GM15510 (cell line): Measurements from ENCODE around the gene CCBE1.

Source experiments
- POLR2A ChIP-seq: IDR thresholded peaks from 3 replicates; pipeline ENCODE4 v1.6.1; 2011; ENCODE audit warnings: borderline replicate concordance; ENCODE audit not compliant: insufficient read length; ENCODE audit errors: extremely low read depth

CCBE1 gene

DNA sequence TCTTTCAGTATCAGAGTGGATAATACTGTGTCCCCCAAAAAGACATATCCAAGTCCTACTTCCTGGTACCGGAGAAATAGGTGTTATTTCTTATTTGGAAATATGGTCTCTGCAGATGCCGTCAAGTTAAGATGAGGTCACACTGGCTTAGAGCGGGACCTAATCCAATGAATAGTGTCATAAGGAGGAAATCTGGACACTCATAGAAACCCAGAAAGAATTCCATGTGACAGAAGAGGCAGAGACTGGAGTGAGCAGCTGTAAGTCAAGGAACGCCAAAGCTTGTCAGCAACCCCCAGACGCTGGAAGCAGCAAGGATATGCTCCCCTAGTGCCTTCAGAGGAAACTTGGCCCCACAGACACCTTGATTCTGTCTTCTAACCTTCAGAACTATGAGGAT lies 69.8 kb downstream of the CCBE1 start:
- TF ChIP-seq POLR2A = no peak

DNA sequence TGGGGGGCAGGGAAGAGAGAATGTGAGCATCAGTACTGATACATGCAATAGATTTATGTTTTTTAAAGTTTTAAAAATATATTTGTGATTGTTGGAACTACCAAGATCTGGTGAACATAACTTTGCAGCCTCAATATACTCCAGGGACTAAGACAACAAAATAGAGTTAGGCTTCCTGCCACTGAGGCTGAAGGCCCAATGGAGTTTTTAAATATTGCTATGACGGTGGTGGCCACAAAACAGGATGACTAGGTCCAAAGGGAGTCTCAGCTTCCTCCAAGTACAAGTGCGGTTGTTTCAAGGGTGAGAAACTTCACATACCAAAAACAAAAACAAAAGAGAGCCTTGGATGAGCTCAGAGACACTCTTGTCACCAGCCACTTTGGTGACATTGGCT lies 72.9 kb downstream of the CCBE1 start:
- TF ChIP-seq POLR2A = no peak

DNA sequence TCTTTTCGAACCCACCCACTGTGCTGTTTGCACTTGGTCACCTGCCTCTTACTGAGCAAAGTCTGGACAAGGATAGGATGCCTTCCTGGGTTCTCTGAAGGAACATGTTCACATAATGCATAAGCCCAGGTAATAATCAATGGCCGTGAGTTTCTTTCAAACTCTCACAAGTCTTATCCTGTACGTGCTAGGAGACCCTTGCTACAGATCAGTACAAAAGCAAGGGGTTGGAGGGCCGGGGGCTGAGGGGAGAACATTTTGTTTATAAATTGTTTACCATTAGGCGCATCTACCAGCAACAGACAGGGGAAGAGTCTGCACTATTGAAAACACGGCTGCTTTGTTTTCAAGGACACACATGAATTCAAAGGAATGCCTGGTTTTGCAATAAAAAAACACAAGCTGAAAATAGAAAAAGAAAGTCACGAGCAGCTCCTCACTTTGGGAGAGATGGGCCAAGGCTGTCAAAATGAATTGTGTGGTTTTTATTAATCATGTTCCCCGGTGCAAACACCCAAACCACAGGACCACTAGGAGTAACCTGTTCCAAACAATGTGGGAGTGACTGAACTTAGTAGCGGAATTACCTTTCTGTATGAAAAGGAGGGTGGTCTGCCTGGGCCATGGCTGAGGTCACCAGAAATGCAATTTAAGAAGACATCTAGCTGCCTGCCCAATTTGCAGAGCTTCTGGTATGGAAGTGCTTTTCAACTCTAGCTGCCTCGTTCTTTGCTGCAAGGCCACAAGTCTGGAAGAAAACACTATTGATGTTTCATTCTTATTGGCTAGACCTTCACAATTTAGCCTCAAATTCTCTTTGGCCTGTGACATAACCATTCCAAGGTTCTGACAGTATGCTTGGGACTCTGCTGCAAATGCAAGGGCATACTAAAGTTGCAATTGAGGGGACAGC lies 73.5 kb downstream of the CCBE1 start:
- TF ChIP-seq POLR2A = no peak

DNA sequence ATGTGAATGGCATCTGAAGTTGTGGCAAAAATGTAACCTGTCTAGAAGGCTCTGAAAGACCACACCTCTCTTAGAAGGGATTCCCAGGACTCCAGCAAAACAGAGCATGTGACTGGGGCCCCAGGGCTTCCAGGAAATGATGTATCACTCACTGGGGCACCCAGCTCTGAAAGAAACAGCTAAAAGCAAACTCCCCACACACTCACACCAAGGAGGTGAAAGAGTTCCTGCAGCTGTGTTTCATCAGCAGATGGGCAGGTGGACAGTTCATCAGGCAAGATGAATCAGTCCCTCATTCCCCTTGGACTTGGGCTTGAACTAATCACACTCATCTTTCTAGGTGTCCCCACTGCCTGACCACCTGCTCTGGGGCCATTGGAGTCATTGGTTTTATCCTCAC lies 76.2 kb downstream of the CCBE1 start:
- no peak for TF ChIP-seq POLR2A

DNA sequence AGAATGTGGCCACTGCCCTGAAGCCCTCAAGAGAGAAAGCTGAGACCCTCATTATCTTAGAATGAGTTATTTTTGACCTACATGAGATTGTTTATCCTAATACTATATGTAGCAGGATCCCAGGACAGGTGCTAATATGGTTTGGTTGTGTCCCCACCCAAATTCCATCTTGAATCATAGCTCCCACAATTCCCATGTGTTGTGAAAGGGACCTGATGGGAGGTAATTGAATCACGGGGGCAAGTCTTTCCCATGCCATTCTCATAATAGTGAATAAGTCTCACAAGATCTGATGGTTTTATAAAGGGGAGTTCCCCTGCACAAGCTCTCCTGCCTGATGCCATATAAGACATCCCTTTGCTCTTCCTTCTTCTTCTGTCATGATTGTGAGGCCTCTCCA lies 76.8 kb downstream of the CCBE1 start:
- no peak for TF ChIP-seq POLR2A

DNA sequence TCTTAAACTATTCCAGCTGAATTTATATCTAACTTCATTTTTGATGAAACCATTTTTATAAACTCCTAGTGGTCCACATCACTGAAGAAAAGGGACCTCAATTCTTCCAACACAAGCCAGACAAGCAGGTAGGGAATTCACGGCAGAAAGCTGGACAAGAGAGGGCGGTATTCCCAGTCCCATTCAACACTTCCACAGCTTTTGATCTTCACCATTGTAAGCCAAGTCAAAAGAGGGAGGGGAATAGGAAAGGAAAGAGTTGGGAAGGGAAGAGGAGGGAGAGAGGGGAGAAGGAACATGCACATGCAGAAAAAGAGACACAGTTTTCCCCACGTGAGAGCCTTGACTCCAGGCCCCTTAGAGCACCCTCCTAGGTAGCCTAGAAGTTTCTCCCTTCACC lies 77.4 kb downstream of the CCBE1 start:
- no peak for TF ChIP-seq POLR2A

DNA sequence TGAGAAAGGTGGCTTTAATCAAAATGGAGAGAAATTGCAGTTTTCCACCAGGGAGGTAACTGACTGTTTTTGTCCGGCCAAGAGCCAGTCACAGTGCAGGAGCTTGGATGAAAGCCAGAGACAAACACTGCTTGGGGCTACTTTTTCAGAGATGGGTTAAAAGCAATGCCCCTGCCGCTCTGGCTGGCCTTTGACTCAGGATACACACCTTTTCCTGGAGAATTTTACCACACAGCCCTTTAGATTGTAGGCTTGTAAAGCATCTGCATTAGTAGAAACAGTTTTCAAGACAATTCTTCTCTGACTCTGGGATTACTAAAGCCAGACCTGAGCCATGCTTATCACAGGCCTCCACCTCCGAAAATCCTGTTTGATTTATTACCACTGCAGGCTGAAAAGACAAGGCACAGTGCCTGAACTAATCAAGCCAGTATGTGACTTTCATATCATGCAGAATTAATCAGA lies 79.7 kb downstream of the CCBE1 start:
- no peak for TF ChIP-seq POLR2A

DNA sequence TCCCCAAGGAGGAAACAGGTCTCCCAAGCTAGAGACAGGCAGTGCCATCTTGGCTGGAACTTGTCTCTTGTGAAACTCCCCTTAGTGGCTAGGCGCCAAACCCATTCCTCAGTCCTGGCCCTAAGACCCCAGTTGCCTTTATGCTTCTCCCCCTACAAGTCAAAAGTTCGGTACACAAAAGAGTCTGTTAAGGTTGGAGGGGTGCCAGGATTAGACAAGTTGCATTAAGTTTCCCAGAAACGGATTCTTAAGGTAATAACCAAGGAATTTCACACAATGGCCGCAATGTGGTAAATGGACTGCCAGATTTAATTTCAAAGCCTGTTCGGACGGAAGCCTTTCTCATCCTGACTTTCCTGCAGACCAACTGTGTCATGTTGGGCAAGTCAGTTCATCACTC lies 80.7 kb downstream of the CCBE1 start:
- TF ChIP-seq POLR2A = no peak

DNA sequence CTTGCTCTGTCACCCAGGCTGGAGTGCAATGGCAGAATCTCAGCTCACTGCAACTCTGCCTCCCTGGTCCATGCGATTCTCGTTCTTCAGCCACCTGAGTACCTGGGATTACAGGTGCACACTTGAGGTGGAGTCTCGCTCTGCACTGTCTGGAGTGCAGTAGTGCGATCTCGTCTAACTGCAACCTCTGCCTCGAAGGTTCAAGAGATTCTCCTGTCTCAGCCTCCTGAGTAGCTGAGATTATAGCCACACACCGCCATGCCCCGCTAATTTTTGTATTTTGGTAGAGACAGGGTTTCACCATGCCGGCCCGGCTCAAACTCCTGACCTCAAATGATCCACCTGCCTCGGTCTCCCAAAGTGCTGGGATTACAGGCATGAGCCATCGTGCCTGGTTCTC lies 83.3 kb downstream of the CCBE1 start:
- TF ChIP-seq POLR2A = no peak

DNA sequence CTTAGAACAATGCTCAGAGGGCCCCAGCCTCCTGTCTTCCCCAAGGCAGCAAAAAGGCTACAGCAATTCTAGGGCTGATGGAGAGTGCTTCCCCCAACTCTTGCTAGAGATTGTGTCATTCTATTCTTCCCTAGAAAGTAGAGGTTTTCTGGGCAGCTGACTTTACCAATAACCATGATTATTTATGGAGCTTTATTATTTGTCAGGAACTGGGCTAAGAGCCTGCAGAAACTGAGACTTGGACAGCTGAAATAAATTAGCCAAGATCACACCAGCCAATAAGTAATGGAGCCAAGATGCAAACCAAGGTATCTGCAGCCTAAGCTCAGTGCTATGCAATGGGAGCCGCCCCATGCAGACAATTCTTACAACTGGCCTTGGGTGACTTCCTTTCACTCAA lies 84.8 kb downstream of the CCBE1 start:
- TF ChIP-seq POLR2A = no peak

DNA sequence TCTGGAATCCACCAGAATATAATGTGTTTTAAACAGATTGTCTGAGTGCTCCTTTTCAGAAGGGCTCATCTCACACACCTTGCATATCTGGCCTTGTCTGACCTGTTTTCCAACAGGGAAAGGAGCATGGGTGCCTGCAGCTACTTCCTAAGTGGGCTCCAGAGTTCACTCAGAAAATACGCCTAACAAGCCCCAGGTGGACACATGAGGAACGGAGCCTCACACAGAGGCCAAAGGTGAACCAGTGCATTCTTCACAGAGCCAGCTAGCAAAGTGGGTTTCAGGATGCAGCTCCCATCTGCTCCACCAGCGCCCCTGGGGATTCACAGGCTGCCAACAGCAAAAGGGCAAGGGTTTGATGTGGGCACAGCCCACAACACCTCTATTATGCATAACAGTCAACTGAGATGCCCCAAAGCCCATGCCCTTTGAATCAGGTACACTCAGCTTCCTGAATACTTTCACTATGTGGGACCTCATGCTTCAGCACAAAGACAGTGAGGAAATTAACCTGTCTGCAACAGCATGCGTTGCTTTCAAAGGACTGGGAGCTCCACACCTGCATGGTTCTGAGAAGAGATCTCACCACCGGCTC lies 86.6 kb downstream of the CCBE1 start:
- TF ChIP-seq POLR2A = no peak

DNA sequence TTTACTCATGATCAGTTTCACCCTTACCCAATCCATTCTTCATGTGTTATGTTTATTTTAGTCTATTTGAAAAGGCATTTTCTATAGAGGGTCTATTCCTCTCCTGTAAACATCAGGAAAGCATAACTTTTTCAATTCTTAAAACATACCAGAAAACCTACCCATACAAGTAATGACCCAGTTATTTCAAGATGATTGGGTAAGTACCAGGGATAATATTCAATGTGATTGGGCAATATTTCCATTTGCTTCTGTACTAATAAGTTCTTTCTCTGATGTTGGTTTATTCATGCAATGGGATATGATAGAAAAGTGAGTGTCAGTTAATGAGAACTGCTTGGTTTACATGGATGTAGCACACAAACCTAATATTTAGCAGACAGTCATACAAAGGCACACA lies 87.6 kb downstream of the CCBE1 start:
- TF ChIP-seq POLR2A = no peak

DNA sequence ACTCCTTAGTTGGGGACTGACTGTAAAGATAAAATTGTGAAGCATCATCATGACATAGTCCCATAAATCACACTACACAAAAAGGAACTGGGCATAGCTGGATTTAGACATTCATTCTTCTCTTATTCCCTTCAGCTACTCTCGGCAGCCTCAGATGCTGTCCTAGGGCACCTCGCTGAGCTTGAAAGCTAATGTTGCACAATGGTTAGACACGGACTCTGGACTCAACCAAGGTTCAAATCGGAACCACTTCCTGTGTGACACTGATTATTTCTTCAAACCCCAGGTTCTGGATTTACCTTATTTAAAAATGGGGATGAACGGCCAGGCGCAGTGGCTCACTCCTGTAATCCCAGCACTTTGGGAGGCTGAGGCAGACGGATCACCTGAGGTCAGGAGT lies 89.8 kb downstream of the CCBE1 start:
- TF ChIP-seq POLR2A = no peak

DNA sequence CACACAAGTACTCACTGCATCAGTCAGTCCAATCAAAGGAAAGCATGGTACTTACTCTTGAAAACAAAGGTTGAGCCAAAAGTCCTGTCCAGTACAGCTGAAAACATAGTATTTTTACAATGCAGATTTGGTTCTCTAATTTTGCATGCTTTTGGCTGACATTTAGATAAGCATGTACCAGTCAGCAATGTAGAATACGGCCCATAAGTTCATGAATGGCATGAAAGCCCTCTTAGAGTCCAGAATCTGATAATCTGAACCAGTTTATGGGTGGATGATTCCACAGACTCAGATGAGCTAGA lies 90.2 kb downstream of the CCBE1 start:
- no peak for TF ChIP-seq POLR2A

DNA sequence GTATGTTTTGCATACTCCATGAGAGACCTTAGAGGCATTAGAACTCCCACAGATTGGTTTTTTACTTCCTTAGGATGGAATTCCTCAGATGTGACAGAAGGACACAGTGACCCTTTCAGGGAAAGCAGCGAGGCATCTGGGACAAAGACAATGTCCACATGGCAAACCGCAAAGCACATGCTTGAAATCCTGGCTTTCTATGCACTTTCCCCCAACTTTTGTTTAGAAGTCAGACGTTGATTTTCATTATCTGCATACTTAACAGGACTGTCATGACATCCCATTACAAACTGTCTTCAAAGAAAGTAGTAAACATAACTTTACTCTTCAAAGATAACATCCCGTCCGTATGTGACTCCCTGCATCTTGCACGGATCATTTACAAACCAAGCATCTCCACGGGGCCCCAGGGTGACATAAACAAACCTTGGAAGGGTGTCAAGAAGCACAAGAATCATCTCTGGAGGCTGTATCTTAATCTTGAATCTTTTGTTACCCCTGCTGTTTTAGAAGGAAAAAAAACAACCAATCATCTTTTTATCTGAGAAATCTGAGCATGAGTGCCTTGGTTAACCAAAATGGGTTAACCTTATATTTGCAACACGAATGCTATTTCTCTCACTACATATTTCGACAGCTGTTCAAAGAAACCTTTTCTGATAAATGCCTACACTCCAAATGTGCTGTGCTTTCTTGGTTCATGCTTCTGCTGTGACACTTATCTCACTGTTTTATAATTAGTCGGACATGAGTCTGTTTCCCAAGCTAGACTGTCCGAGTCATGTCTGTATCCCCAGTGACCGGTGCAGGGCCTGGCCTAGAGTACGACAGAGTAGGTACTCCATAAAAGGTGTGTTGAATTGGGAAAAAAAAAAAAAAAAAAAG lies 90.8 kb downstream of the CCBE1 start:
- no peak for TF ChIP-seq POLR2A

DNA sequence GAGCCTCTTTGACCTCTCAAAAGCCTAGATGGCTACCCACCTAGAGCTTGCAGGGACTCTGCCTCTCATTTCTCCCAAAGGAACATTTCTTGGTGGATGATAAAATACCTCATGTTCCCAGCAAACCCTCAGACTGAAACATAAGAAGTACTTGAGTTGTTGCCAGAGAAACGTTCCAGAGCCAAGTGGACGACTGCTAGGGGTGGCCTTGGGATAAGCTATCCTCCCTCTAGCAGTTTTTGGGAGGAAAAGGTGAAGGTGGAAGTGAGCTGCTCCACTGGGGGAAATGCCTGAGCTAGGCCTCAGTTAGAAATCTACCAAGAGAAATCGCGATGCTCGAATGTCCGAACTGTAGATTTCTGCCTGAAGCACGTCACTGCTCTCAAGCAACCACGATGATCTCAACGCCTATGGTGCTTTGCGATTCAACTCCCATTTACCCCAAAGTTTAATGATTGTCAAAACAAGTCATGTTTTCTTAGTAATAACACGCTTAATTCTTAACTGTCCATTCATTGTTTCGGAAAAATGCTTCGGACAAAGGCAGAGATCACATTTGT lies 91.5 kb downstream of the CCBE1 start:
- no peak for TF ChIP-seq POLR2A

DNA sequence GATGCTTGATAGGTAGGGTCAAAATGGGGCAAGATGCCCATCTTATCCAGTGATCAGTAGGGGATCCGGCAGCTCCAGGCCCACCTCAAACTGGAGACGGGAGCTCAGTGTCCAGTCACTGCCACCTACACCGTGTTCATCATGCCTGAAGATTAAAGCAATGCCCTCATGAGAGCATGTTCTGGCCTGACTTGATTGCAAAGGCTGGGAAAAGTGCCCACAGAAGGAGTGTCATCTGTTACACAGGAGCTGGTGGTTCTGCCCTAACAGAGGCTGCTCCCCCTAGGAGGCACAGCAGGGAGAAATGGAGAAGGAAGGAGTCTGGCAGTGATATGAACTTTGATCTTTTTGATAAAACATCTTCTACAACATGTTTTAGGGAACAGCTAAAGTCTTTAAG lies 92.3 kb downstream of the CCBE1 start:
- no peak for TF ChIP-seq POLR2A
